AG04450 (cell line): ENCODE measurements around the gene CST9. TPM values are rescaled to one million over a fixed set of nuclear protein-coding genes. Genes with fewer than 3 reads are reported as not detected.
A peak's percentile ranks its signal among the peaks of the same experiment; 100 is the strongest.
"Not testable (repeated sequence)": the region's sequence is repeated elsewhere in the genome, so short reads cannot be mapped to it uniquely, and the experiment has no call there.

Source experiments
- CTCF ChIA-PET: fragments of 300-600, 350-600 bp; formaldehyde crosslinking; extraction: SDS; loops from one replicate; lab custom pipeline; 2022; ENCODE audit warnings: antibody characterized with exemption, inconsistent platforms; lab: Charles Lee
- POLR2A ChIA-PET: fragments of 350-600 bp; formaldehyde crosslinking; extraction: SDS; loops from one replicate; lab custom pipeline; 2021; ENCODE audit warnings: antibody characterized with exemption, inconsistent platforms; lab: Yijun Ruan, JAX
- DNase-seq: peaks from one replicate; pipeline ENCODE4 v3.0.0-alpha.2; 2011; ENCODE audit warnings: low read depth, low spot score
- H3K27ac ChIP-seq: one replicate; pipeline ENCODE4 v1.5.1; 2012; ENCODE audit warnings: low read depth, low read length, control low read depth
- H3K27me3 ChIP-seq: one replicate; pipeline ENCODE4 v1.6.0; 2012; ENCODE audit warnings: low read length; ENCODE audit not compliant: control insufficient read depth, insufficient read depth
- H3K4me3 ChIP-seq: 2 replicates; pipeline ENCODE4 v1.5.1; 2011; ENCODE audit warnings: mild to moderate bottlenecking, low read depth, low read length, control low read depth
- H3K9me3 ChIP-seq: 2 replicates; pipeline ENCODE4 v1.5.1; 2012; ENCODE audit warnings: low read length; ENCODE audit not compliant: control insufficient read depth, insufficient read depth
- CTCF ChIP-seq: IDR thresholded peaks from 2 replicates; pipeline ENCODE4 v1.5.1; 2011; ENCODE audit warnings: low read depth, low read length, control low read depth, inconsistent platforms
- polyA plus RNA-seq: library from polyadenylated mRNA; depleted of rRNA; stranded (reverse); fragments of >200 nt; gene quantifications from 2 replicates; pipeline ENCODE4 v1.2.3, GENCODE V29; 2011

CST9 gene
- polyA plus RNA-seq, 1 experiment = not detected

- no peak for DNase-seq
- no peak for TF ChIP-seq CTCF
- ChIA-PET POLR2A (interaction anchor here (0.6 to 2.1 kb wide), 4 partner anchors 9 to 106 kb away, joined by 3 to 9 read pairs (median 6); no protein-coding TSS in a partner anchor), CTCF (no interaction called here)
- Histone ChIP-seq H3K27ac (no peak overlapping the region), H3K9me3 (no peaks in the 10 kb centered on the region), H3K4me3 (no peak overlapping the region), H3K27me3 (no peaks in the 10 kb centered on the region)
Observed at GRCh38 chr20:23638309-23638708, 32.6 kb upstream of the CST9 start.

DNA sequence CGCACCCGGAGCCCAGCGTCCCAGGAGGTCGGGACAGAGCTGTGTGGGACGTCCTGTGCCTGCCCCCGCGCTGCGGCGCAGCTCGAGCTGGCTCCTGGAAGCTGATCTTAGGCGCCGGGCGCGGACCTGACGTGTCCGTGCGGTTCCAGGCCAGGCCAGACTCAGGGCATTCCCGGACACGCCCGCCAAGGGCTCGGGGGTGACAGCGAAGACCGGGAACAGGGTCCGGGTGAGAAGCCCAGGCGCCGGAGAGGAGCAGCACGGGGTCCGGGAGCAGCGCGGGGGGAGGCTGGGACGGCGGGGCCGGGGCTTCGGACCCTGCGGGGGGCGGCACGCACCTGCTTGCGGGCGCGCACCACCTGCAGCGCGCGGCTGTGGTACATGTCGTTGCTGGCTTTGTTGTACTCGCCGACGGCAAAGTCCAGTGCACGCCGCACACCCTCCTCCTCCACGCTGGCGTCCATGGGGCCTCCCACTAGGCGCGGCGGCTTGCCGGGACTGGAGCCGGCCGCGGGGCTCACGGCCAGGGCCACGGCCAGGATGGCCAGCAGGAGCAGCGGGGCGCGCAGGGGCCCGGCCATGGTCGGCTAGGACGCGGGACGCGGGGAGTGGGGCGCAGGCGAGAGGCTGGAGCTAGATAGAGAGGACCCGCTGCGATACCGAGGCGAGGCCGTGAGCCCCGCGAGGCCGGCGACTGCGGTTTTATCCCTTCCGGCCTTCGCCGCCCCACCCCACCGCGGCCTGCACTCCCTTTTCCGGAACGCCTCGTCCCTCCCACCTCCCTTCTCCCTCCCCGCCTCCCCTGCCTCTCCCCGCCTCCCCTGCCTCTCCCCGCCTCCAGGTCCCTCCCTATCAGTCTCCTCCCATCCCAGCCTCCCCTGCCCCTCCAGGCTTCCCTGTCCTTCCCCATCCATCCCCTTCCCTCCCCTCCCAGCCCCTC, 31.8 kb upstream of the CST9 start, which contains the start of gene CST3:
Gene CST3 (minus strand): TSS at position 674 of the 940 bp plus-strand sequence. CDS start 93 bp downstream, at position 581.
- ChIA-PET POLR2A (interaction anchor here (0.7 to 2.1 kb wide), 6 partner anchors 9 to 287 kb away, joined by 3 to 9 read pairs (median 3); partner anchors contain the start of genes NAPB and NXT1), CTCF (interaction anchor here (0.8 to 1.1 kb wide), 3 partner anchors 31 to 196 kb away, joined by 3 to 4 read pairs (median 3); no protein-coding TSS in a partner anchor)
- TF ChIP-seq CTCF = no peak
- Histone ChIP-seq H3K27me3 (no peaks in the 10 kb centered on the region), H3K4me3 (peak within 1 kb of the TSS; percentile 83), H3K27ac (peak within 1 kb of the TSS; percentile 47), H3K9me3 (no peaks in the 10 kb centered on the region)
- DNase-seq = peak; percentile 63

DNA sequence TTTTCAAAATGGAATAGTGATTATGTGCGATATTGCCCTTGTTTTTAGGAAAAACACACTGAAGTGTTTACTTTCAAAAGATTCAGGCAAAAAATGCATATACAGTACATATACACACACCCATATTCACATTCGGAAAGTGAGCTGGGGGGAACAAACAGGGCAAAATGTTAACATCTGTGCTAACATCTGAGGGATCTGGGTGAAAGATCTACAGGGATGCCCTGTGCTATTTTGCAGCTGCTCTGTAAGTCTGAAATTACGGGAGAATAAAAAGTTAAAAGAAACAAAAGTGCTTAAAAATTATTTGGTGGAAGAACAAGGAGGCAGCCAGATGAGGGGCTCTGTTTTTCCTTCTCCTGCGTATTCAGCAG, 31.2 kb upstream of the CST9 start:
- DNase-seq = no peak
- Histone ChIP-seq H3K27ac (peak overlapping the region; percentile 47), H3K9me3 (no peaks in the 10 kb centered on the region; the same call in 1 of the 2 replicates), H3K27me3 (no peaks in the 10 kb centered on the region), H3K4me3 (peak overlapping the region; percentile 83)
- ChIA-PET CTCF (interaction anchor here (0.8 to 1.1 kb wide), 3 partner anchors 30 to 195 kb away, joined by 3 to 4 read pairs (median 3); no protein-coding TSS in a partner anchor), POLR2A (interaction anchor here (0.7 to 2.1 kb wide), 5 partner anchors 8 to 287 kb away, joined by 3 to 9 read pairs (median 3); partner anchors contain the start of genes NAPB and NXT1)
- no peak for TF ChIP-seq CTCF

DNA sequence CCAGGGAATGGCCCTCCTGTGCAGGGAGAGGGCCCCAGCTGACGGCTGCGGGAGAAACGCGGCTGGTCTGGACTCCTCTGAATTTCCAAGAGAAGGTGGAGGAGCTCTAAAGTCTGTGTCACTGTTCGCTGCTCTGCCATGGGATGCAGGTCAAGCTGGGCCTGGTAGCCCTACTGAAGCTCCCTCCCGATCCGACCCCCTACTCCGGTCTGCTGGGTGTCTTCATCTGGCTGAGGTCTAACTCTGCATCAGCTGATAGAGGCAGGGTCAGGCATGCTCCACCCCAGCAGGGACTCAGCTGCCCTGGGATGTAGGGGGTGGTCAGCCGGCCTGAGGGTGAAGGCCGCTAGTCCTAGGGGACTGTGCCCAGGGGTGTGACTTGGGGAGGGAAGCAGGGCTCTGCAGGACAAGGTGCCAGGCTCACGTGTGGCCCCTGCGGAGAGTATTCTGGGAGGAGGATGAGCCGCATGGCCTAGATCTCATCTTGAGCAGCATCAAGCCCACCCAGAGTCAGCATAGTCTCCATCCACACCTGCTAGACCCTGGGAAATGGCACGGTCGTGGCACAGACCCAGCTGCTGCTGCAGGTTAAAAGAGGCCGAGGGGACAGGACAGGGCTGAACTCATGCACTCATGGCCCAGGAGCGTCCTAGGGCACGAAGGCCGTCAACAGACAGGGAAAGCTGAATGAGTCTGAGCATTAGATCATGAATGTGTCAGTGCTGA, 30.6 kb upstream of the CST9 start:
- no peaks in the 10 kb centered on the region for H3K27me3 ChIP-seq
- H3K27ac ChIP-seq = no peak overlapping the region
- peak overlapping the region; percentile 83 for H3K4me3 ChIP-seq
- no peak for DNase-seq
- no peak for TF ChIP-seq CTCF
- POLR2A ChIA-PET = interaction anchor here (0.7 to 2.1 kb wide), 4 partner anchors 7 to 286 kb away, joined by 3 to 9 read pairs (median 4); partner anchors contain the start of gene NXT1
- H3K9me3 ChIP-seq = no peaks in the 10 kb centered on the region; the same call in 1 of the 2 replicates
- CTCF ChIA-PET = interaction anchor here (1.0 kb wide), 1 partner anchor 30 kb away, joined by 4 read pairs; no protein-coding TSS in a partner anchor

GRCh38 chr20:23635768-23636090, 30.0 kb upstream of the CST9 start:
- H3K27me3 ChIP-seq, POLR2A ChIA-PET, DNase-seq, H3K9me3 ChIP-seq, H3K27ac ChIP-seq, H3K4me3 ChIP-seq, CTCF ChIA-PET: not testable (repeated sequence)
